HCT116 (cell line): ENCODE results near the gene MAD2L1.

ENCODE experiments used
- EZH2 ChIP-seq: fragments of 200-600 bp; sonication (generic); IDR thresholded peaks from 2 replicates; pipeline ENCODE4 v1.6.1; 2017; ENCODE audit warnings: antibody characterized with exemption, mixed run types
- POLR2AphosphoS5 ChIP-seq: IDR thresholded peaks from 2 replicates; pipeline ENCODE4 v1.6.1; 2011; ENCODE audit warnings: mild to moderate bottlenecking, low read depth, low read length, moderate library complexity
- TF ChIP-seq, protein P1 (sequence below), 3 experiments: fragments of 200-600 bp in 1 of 3; sonication (generic) in 1 of 3; IDR thresholded peaks in 2 of 3; conservative IDR thresholded peaks in 1 of 3; 2 replicates each; pipeline ENCODE4 v1.5.1; 2012 to 2017; ENCODE audit warnings: low read depth in 2 of 3, low read length in 2 of 3, antibody characterized with exemption in 1 of 3, borderline replicate concordance in 1 of 3, control low read depth in 1 of 3, mild to moderate bottlenecking in 1 of 3, mixed read lengths in 1 of 3, mixed run types in 1 of 3, moderate library complexity in 1 of 3; ENCODE audit not compliant: insufficient read depth in 1 of 3

DNA sequence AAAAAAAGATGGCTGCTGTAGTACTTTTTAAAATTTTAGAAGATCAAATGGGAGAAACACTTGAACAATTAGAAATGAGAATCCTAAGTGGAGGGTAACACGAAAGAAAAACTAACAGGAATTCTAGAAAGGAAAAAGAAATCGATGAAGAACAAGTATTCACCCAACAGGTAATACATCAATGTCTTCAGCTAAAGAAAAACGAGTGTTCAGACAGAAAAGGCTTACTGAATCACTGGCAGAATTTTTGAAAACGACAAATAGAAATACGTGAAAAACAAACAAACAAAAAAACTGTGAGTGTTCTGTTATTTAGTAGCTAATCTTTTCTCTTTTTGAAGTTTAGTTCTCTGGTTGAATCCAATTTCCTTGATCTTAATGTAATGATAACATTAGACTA lies 1.8 kb downstream of the MAD2L1 start:
- TF ChIP-seq, protein P1, sequence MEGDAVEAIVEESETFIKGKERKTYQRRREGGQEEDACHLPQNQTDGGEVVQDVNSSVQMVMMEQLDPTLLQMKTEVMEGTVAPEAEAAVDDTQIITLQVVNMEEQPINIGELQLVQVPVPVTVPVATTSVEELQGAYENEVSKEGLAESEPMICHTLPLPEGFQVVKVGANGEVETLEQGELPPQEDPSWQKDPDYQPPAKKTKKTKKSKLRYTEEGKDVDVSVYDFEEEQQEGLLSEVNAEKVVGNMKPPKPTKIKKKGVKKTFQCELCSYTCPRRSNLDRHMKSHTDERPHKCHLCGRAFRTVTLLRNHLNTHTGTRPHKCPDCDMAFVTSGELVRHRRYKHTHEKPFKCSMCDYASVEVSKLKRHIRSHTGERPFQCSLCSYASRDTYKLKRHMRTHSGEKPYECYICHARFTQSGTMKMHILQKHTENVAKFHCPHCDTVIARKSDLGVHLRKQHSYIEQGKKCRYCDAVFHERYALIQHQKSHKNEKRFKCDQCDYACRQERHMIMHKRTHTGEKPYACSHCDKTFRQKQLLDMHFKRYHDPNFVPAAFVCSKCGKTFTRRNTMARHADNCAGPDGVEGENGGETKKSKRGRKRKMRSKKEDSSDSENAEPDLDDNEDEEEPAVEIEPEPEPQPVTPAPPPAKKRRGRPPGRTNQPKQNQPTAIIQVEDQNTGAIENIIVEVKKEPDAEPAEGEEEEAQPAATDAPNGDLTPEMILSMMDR (IDR thresholded peaks at IDR 0.05 in 2 of 3, conservative IDR thresholded peaks at IDR 0.05 in 1 of 3; ENCODE audit: borderline replicate concordance in 1 of 3, insufficient read depth in 1 of 3, low read depth in 2 of 3, low read length in 2 of 3): no peak
- TF ChIP-seq EZH2 (no peak), POLR2AphosphoS5 (no peak)
